ENCODE data around the gene LARGE1.
"Not testable (repeated sequence)": the region's sequence is repeated elsewhere in the genome, so short reads cannot be mapped to it uniquely, and the experiment has no call there.

LARGE1 gene

GRCh38 chr22:33385611-33386010 is 534.7 kb downstream of the LARGE1 start:
- no peak overlapping the region for H3K4me3 ChIP-seq (ENCODE audit: low read depth, low read length)
- no peak for TF ChIP-seq CTCF (IDR thresholded peaks at IDR 0.05; ENCODE audit: low read depth, low read length)

- no peak overlapping the region for H3K4me3 ChIP-seq (ENCODE audit: low read depth, low read length)
- TF ChIP-seq CTCF (IDR thresholded peaks at IDR 0.05; ENCODE audit: low read depth, low read length) = no peak
Measured at GRCh38 chr22:33382436-33382835, 537.8 kb downstream of the LARGE1 start.

- H3K4me3 ChIP-seq (ENCODE audit: low read depth, low read length) = no peak overlapping the region
Measured at GRCh38 chr22:33381531-33382406, 538.5 kb downstream of the LARGE1 start.

GRCh38 chr22:33380789-33381530 is 539.3 kb downstream of the LARGE1 start:
- no peak overlapping the region for H3K4me3 ChIP-seq (ENCODE audit: low read depth, low read length)
- TF ChIP-seq CTCF (IDR thresholded peaks at IDR 0.05; ENCODE audit: low read depth, low read length) = no peak

More at GRCh38 chr22:33381531-33382406, 538.5 kb downstream of the LARGE1 start:
- no peak for TF ChIP-seq CTCF (IDR thresholded peaks at IDR 0.05; ENCODE audit: low read depth, low read length)

GRCh38 chr22:33379836-33380235 is 540.4 kb downstream of the LARGE1 start:
- no peak for TF ChIP-seq CTCF (IDR thresholded peaks at IDR 0.05; ENCODE audit: low read depth, low read length)
- no peak overlapping the region for H3K4me3 ChIP-seq (ENCODE audit: low read depth, low read length)

- no peak overlapping the region for H3K4me3 ChIP-seq (ENCODE audit: low read depth, low read length)
- no peak for TF ChIP-seq CTCF (IDR thresholded peaks at IDR 0.05; ENCODE audit: low read depth, low read length)
Measured at GRCh38 chr22:33372875-33373274, 547.4 kb downstream of the LARGE1 start.

- H3K4me3 ChIP-seq (ENCODE audit: low read depth, low read length) = not testable (repeated sequence)
Measured at GRCh38 chr22:33363256-33363655, 557.0 kb downstream of the LARGE1 start.
